Smooth muscle cell (in vitro differentiated cells): ENCODE results near the gene SETD5. TPM values are rescaled to one million over a fixed set of nuclear protein-coding genes. Genes with fewer than 3 reads are reported as not detected.

ENCODE experiments used
- polyA plus RNA-seq: library from polyadenylated mRNA; unstranded; fragments of >200 nt; fragmentation: Nextera tagmentation; extraction: Ambion mirVana; gene quantifications from 2 replicates; pipeline ENCODE4 v1.2.1, GENCODE V29; 2016
- total RNA-seq: library from RNA; depleted of rRNA; stranded (reverse); fragments of >200 nt; gene quantifications from 2 replicates; pipeline ENCODE4 v1.2.3, GENCODE V29; 2014

The SETD5 gene
- total and polyA plus RNA-seq, 2 experiments from 2014 or later = 122 to 134 TPM

Other genes with a start within 250 kb of the SETD5 start
- 3.1 and 4.6 TPM in 2 replicates for gene SRGAP3, start 148.0 kb upstream of the SETD5 start, total RNA-seq
- 1.5 and 3.0 TPM in 2 replicates for gene SRGAP3, start 148.0 kb upstream of the SETD5 start, polyA plus RNA-seq
- gene THUMPD3, start 34.6 kb upstream of the SETD5 start, total RNA-seq = 11.6 and 21.9 TPM in 2 replicates
- gene THUMPD3, start 34.6 kb upstream of the SETD5 start, polyA plus RNA-seq = 19.5 and 23.2 TPM in 2 replicates
- gene LHFPL4, start 156.2 kb downstream of the SETD5 start, total RNA-seq = not detected in 2 replicates
- 0.08 and 0.48 TPM in 2 replicates for gene LHFPL4, start 156.2 kb downstream of the SETD5 start, polyA plus RNA-seq